Muscle of leg (tissue), 11 donors: Measurements from ENCODE around the gene CXCR3. TPM values are rescaled to one million over a fixed set of nuclear protein-coding genes. Genes with fewer than 3 reads are reported as not detected.
"Not testable (repeated sequence)": the region's sequence is repeated elsewhere in the genome, so short reads cannot be mapped to it uniquely, and the experiment has no call there.

Experiments used
- DNase-seq: peaks from one replicate; pipeline ENCODE4 v3.0.0; 2013
- H3K27ac ChIP-seq: one replicate; pipeline ENCODE4 v1.5.1; 2013; ENCODE audit warnings: mild to moderate bottlenecking, low read length, control low read depth
- H3K27me3 ChIP-seq: one replicate; pipeline ENCODE4 v1.6.1; 2013; ENCODE audit warnings: low read length; ENCODE audit not compliant: control insufficient read depth, insufficient read depth
- H3K36me3 ChIP-seq: one replicate; pipeline ENCODE4 v1.6.1; 2013; ENCODE audit warnings: low read length; ENCODE audit not compliant: control insufficient read depth, insufficient read depth
- H3K4me1 ChIP-seq: one replicate; pipeline ENCODE4 v1.6.1; 2013; ENCODE audit warnings: low read length; ENCODE audit not compliant: control insufficient read depth, insufficient read depth
- H3K4me3 ChIP-seq: one replicate; pipeline ENCODE4 v1.5.1; 2013; ENCODE audit warnings: low read length, control low read depth
- H3K9me3 ChIP-seq: replicated peaks from 2 replicates; pipeline ENCODE4 v1.6.1; 2013; ENCODE audit warnings: low read depth, low read length; ENCODE audit not compliant: control insufficient read depth
- WGBS: methylation state at CpG from one replicate; pipeline ENCODE4 v1.1.5; 2013; ENCODE audit warnings: missing lambda C conversion rate; ENCODE audit not compliant: insufficient coverage; 5-methylcytosine and 5-hydroxymethylcytosine counted together
- polyA plus RNA-seq, 8 donors: library from polyadenylated mRNA; unstranded; fragments of 120-200 nt; gene quantifications; one replicate each; pipeline versions ENCODE4 v1.2.1 to v1.2.3, GENCODE V29; 2013; ENCODE audit warnings: inconsistent platforms in 1 of 8, low replicate concordance in 1 of 8; ENCODE audit not compliant: insufficient read length in 8 of 8, insufficient read depth in 1 of 8
- total RNA-seq: library from RNA; stranded (reverse); fragments of 120-200 nt; gene quantifications from one replicate; pipeline ENCODE4 v1.2.4, GENCODE V29; 2013

Gene CXCR3
- total and polyA plus RNA-seq, 9 donors, result 0.08 to 0.23 (median 0.10) TPM; not detected in 3

DNA sequence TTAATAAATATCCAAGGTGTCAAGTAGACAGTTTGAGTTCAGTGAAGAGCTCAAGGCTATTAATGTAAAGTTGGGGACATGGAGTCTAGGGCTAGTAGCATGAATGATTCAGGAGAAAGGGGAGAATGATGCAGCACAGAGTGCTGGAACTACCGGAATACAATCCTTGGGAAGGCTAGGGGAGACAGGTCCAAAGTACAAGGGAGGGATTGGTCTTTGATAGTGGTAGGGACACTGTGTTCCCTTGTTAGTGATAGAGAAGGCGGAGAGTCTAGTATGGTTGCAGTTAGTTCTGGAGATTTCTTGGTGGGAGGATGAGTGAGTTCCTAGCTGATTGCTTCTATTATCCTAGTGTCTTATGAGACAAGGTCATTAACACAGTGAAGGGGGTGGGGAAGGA is 31.4 kb downstream of the CXCR3 start:
- 71% methylated on average over 2 of the region's 2 CpGs for WGBS
- no peaks in the 10 kb centered on the region for H3K36me3 ChIP-seq
- H3K27ac ChIP-seq, result no peak overlapping the region
- no peaks in the 10 kb centered on the region for H3K27me3 ChIP-seq
- H3K9me3 ChIP-seq, result no peaks in the 10 kb centered on the region
- H3K4me3 ChIP-seq, result no peak overlapping the region
- no peaks in the 10 kb centered on the region for H3K4me1 ChIP-seq
- no peak for DNase-seq

GRCh38 chrX:71581210-71581609 is 37.1 kb downstream of the CXCR3 start:
- peaks cover 5% of the 10 kb centered on the region for H3K36me3 ChIP-seq
- DNase-seq, result peak; percentile 7
- no CpG with 5 or more reads among the region's 5 CpGs for WGBS
- no peaks in the 10 kb centered on the region for H3K9me3 ChIP-seq
- no peak overlapping the region for H3K27ac ChIP-seq
- no peaks in the 10 kb centered on the region for H3K27me3 ChIP-seq
- no peaks in the 10 kb centered on the region for H3K4me1 ChIP-seq
- no peak overlapping the region for H3K4me3 ChIP-seq

DNA sequence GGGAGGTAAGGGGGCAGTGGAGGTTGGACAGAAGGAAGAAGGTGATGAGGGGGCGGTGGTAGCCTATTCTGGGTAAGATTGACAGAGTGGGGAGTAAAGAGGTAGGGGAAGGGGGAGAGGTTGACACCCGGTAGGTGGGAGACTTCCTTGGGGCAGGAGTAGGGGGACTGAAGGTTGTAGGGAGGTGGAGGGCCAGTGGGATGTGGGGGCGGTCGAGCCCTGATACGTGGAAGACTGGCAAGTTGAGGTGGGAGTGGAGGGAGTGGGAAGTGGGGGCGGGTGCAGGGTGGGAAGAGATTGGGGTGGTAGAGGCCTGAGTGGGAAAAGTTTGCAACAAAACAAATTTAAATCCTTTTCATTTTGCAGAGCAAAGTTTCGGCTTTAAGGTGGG is 38.3 kb downstream of the CXCR3 start:
- Histone ChIP-seq H3K27ac (no peak overlapping the region), H3K9me3 (no peaks in the 10 kb centered on the region), H3K4me1 (no peaks in the 10 kb centered on the region), H3K4me3 (no peak overlapping the region), H3K36me3 (peaks cover 5% of the 10 kb centered on the region), H3K27me3 (no peaks in the 10 kb centered on the region)
- 86% methylated on average over 2 of the region's 7 CpGs for WGBS
- DNase-seq, result no peak

DNA sequence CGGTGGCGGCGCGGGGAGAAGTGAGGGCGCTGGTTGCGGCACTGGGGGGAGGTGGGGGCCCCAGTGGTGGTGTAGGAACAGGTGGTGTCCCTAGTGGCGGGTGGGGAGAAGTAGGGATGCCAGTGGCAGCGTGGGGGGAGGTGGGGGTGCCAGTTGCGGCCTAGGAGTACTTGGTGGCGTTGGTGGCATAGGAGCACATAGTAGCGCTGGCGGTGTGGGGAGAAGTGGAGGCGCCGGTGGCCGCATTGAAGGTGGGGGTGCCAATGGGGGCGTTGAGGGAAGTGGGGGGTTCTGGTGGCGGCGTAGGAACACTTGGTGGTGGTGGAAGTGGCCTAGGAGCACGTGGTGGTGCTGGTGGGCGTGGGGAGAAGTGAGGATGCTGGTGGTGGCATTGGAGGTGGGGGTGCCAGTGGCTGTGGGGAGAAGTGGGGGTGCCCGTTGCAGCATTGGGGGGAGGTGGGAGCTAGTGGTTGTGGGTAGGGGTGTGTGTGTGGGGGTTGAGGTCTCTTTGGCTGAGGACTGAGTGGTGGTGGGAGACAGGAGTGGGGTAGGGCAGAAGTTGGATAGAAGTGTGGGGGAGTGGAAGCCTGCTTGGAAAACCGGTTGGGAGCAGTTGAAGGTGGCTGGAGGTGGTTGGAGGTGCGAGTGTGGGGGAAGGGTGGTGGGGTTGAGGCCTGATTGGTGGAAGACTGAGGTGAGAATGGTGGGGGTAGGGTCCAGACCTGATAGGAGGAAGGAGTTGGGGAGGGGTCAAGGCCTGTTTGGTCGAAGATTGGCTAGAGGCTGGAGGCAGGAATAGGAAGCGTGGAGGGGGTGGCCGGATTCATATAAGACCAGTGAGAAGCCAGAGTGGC is 38.9 kb downstream of the CXCR3 start:
- Histone ChIP-seq H3K27ac (no peak overlapping the region), H3K9me3 (no peaks in the 10 kb centered on the region), H3K36me3 (peaks cover 5% of the 10 kb centered on the region), H3K4me1 (no peaks in the 10 kb centered on the region), H3K27me3 (no peaks in the 10 kb centered on the region), H3K4me3 (no peak overlapping the region)
- WGBS, result 88% methylated on average over 25 of the region's 26 CpGs
- no peak for DNase-seq

DNA sequence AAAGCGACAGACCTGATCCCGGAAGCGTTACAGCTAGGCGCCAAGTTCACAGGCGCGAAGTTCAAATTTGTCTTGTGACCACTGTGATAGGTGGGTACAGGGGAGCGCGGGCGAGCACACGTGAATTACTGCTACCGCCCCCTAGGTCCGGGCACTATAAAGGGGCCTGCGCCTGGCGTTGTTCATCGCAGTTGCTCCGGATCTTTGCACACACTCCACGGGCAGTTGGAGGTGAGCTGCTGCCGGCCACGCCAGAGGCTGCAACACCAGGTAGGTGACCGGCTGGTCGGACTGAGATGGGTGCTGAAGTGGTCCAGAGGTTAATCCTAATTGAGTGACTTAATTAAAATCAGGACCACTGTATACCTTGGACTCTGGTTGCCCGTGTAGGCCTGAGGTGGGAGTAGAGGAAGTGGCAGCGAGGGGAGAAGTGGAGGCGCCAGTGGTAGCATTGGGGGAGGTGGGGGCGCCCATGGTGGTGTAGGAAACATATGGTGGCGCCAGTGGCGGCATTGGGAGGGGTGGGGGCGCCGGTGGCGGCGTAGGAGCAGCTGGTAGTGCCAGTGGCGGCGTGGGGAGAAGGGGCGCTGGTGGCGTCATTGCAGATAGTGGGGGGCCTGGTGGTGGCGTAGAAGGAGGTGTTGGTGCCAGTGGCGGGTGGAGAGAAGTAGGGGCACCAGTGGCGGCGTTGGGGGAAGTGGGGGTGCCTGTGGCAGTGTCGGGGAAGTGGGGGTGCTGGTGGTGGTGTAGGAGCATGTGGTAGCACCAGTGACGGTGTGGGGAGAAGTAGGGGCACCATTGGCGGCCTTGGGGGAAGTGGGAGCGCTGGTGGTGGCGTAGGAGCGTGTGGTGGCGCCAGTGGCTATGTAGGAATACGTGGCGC is 39.8 kb downstream of the CXCR3 start, which contains the start of gene GCNA:
GCNA (plus strand) TSS at position 185 of the 883 bp plus-strand sequence. CDS start 2,385 bp downstream, outside the sequence.
- no peak within 1 kb of the TSS for H3K27ac ChIP-seq
- no peaks in the 10 kb centered on the region for H3K4me1 ChIP-seq
- H3K9me3 ChIP-seq, result no peaks in the 10 kb centered on the region
- no peaks in the 10 kb centered on the region for H3K27me3 ChIP-seq
- peaks cover 10% of the 10 kb centered on the region for H3K36me3 ChIP-seq
- 94% methylated on average over 43 of the region's 48 CpGs for WGBS
- H3K4me3 ChIP-seq, result no peak within 1 kb of the TSS
- no peak for DNase-seq

DNA sequence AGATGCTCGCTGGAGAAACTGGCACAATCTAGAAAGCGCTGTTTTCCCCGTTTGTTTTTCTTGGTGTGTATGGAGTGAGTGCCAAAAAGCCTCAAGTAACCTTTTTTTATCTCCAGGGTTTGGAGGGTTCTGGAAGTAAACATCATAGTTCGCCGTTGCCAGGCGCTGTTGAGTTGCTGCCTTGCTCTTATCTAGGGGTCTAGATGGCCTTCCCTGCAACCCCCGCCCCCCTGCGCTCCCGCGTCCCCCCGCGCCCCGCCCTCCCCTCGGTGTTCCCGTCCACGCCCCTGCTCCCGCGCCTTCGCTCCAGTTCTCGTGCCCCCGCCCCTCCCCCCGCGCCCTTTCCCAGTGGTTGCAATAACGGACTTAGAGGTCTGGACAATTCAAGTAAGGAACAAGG is 40.6 kb downstream of the CXCR3 start:
- DNase-seq, result no peak
- 92% methylated on average over 12 of the region's 24 CpGs for WGBS
- Histone ChIP-seq H3K4me1 (no peaks in the 10 kb centered on the region), H3K27me3 (no peaks in the 10 kb centered on the region), H3K4me3 (no peak overlapping the region), H3K9me3 (no peaks in the 10 kb centered on the region), H3K36me3 (peaks cover 12% of the 10 kb centered on the region), H3K27ac (no peak overlapping the region)

- H3K4me1 ChIP-seq, result no peaks in the 10 kb centered on the region
- no peak overlapping the region for H3K4me3 ChIP-seq
- peaks cover 16% of the 10 kb centered on the region for H3K36me3 ChIP-seq
- DNase-seq, result no peak
- H3K27me3 ChIP-seq, result no peaks in the 10 kb centered on the region
- no CpG with 5 or more reads among the region's 2 CpGs for WGBS
- H3K27ac ChIP-seq, result no peak overlapping the region
- H3K9me3 ChIP-seq, result no peaks in the 10 kb centered on the region
Observed at GRCh38 chrX:71573590-71573989, 44.7 kb downstream of the CXCR3 start.

GRCh38 chrX:71571390-71571789 is 46.9 kb downstream of the CXCR3 start:
- not testable (repeated sequence) for DNase-seq, H3K27ac ChIP-seq, H3K9me3 ChIP-seq, H3K27me3 ChIP-seq, H3K4me1 ChIP-seq, H3K4me3 ChIP-seq
- H3K36me3 ChIP-seq, result peaks cover 18% of the 10 kb centered on the region
- WGBS, result no CpG with 5 or more reads among the region's 8 CpGs
